BJ (cell line): ENCODE measurements around the gene DCP1B. TPM values are rescaled to one million over a fixed set of nuclear protein-coding genes. Genes with fewer than 3 reads are reported as not detected.

Experiments used
- CTCF ChIA-PET: fragments of 350-600 bp; formaldehyde crosslinking; extraction: SDS; loops from one replicate; lab custom pipeline; 2021; ENCODE audit warnings: antibody characterized with exemption, inconsistent platforms; lab: Yijun Ruan, JAX
- POLR2A ChIA-PET: fragments of 300-600 bp; sonication (Branson Sonifier 250); formaldehyde crosslinking; extraction: SDS; loops from one replicate; lab custom pipeline; 2021; ENCODE audit warnings: antibody characterized with exemption; lab: Charles Lee
- DNase-seq: peaks from one replicate; pipeline ENCODE4 v3.0.0-alpha.2; 2011; ENCODE audit warnings: low read depth
- H3K27me3 ChIP-seq: 2 replicates; pipeline ENCODE4 v1.6.0; 2011; ENCODE audit warnings: low read length; ENCODE audit not compliant: control insufficient read depth, insufficient read depth
- H3K36me3 ChIP-seq: 2 replicates; pipeline ENCODE4 v1.5.1; 2011; ENCODE audit warnings: low read length; ENCODE audit not compliant: control insufficient read depth, insufficient read depth
- H3K4me3 ChIP-seq: 2 replicates; pipeline ENCODE4 v1.5.1; 2011; ENCODE audit warnings: low read depth, mild to moderate bottlenecking, control low read depth, low read length
- CTCF ChIP-seq: IDR thresholded peaks from 2 replicates; pipeline ENCODE4 v1.5.1; 2011; ENCODE audit warnings: low read depth, mild to moderate bottlenecking, control low read depth, inconsistent platforms, low read length, moderate library complexity; ENCODE audit not compliant: insufficient read depth
- polyA plus RNA-seq: library from polyadenylated mRNA; depleted of rRNA; stranded (reverse); fragments of >200 nt; gene quantifications from 2 replicates; pipeline ENCODE4 v1.2.3, GENCODE V29; 2011

DCP1B gene
- polyA plus RNA-seq, 1 experiment: 29.1 TPM

DNA sequence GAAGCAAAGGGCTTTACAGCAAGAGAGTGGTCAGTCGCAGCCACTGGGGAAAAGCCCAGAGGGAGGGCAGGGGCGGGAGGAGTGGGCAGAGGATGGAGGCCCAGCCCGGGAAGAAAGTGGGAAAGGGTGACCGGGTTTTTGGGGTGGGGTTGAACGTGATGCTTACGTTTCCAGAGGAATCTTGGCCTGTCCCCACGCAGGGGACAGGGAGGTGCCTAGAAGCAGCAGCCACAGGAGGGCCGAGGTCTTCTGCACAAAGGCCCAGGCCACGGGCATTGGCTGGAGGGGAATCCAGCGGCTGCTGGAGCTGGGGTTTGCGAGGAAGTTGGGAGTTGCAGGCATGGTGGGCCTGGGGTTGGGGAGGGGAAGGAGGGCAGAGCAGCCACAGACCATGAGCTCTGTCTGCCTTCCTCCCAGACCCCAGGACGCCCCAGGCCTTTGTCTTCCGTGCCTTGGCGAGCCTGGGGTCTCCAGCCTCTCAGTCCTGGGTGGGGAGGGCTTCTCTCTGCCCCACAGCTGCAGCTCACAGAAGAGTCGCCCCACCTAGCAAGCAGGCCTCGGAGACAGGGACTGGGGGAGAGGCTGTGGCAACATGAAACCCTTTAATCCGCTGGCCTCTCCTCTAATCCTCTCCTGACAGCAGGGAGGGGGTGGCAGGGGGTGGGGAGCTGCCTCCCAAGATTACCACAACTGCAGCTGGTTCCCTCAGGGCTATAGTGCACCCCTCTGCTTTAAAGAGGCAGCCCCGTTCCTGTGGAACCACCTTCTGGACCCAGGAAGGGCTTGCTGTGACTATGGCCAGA, 86.0 kb downstream of the DCP1B start, which contains the start of gene CACNA2D4:
Gene CACNA2D4 (minus strand): TSS at position 572 of the 803 bp plus-strand sequence. CDS start 179 bp downstream, at position 393.
- no peak for TF ChIP-seq CTCF
- Histone ChIP-seq H3K4me3 (no peak within 1 kb of the TSS), H3K27me3 (peaks cover 11% of the 10 kb centered on the region), H3K36me3 (no peaks in the 10 kb centered on the region)
- POLR2A ChIA-PET: no interaction called here
- CTCF ChIA-PET: interaction anchor here (0.9 to 1.4 kb wide), 2 partner anchors 22 kb away, joined by 3 to 5 read pairs; no protein-coding TSS in a partner anchor
- no peak for DNase-seq

GRCh38 chr12:1917172-1918070, 86.8 kb downstream of the DCP1B start:
- no peak for DNase-seq
- TF ChIP-seq CTCF: no peak
- Histone ChIP-seq H3K36me3 (no peaks in the 10 kb centered on the region), H3K27me3 (peaks cover 11% of the 10 kb centered on the region), H3K4me3 (no peak overlapping the region)
- POLR2A ChIA-PET: no interaction called here
- CTCF ChIA-PET: interaction anchor here (0.9 kb wide), 1 partner anchor 23 kb away, joined by 3 read pairs; no protein-coding TSS in a partner anchor

DNA sequence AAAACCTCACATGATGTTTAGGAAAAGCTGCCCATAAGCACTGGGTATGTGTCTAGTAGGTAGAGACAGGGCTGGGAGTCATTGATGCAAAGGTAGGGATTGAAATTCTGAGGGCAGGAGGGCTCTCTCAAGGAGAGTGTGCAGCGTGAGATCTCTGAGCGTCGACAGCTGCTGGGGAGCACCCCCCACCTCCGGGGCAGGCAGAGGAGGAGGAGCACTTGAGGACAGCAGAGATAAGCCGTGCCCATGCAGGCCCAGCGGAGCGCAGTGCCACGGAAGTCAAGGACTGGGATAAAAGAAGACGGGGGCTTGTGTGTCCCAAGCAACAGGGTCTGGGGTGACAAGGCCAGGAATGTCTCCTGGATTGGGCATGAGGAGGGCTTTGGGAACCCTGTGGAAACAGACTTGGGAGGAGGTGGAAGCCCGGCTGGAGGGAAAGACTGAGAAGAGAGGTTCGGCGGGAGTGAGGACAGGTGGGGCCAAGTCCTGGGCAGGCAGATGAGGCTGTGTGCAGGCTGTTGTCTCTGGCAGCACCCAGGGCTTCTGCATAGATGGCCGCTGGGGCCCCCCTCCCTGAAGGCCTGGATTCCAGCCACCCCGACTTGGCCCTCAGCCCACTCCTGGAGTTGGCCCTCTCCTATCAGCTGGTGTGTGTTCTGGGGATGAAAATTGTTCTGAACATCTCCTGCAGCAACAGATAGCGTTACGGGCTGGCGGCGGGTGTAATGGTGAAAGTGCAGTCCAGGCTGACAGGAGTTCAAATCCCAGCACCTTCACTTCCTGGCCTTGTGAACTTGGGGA, 87.7 kb downstream of the DCP1B start:
- Histone ChIP-seq H3K36me3 (no peaks in the 10 kb centered on the region), H3K27me3 (peaks cover 11% of the 10 kb centered on the region), H3K4me3 (no peak overlapping the region)
- DNase-seq: no peak
- ChIA-PET POLR2A (no interaction called here), CTCF (interaction anchor here (1.6 kb wide), 1 partner anchor 24 kb away, joined by 4 read pairs; no protein-coding TSS in a partner anchor)
- no peak for TF ChIP-seq CTCF

DNA sequence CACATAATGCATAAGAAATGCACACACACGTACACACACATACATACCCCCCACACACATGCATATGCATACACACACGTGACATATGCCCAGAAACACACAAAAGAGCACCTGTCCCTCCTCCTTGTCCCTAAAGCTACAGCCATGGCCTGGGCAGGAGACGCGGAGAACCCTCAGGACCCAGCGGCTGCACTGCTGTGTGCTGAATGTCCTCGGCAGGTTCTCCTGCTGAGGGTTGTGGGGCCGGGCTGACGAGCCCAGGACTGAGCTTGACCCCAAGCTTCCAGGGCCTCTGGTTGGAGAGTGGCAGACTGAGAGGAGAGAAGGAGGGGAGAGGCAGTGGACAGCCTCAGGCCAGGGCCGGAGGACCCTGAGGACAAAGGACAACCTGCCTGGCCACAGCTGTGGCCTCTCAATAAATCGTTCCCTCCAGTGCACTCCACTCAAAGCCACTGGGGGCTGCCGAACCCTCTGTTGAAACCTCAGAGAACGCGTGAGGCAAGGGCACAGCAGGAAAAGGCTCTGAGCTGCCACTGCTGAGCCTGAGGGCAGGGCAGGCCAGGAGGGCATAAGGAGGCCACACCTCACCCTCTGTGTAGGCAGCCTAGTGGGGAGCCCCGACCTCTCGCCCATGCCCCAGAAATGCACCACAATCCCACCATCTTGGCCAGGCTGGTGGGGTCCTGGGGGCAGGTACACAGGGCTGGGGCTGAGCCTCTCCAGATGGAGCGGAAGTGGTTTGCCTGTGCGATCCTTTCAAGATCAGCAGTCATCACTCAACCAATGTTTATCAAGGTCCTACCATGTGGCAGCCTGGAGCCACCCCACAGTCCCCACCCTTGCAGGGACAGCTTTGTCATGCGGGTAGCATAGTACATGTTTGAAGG, 88.9 kb downstream of the DCP1B start:
- H3K4me3 ChIP-seq: no peak overlapping the region
- no peak for TF ChIP-seq CTCF
- ChIA-PET CTCF (interaction anchor here (0.7 to 1.6 kb wide), 4 partner anchors 9 to 1503 kb away, joined by 3 to 4 read pairs (median 3); no protein-coding TSS in a partner anchor), POLR2A (no interaction called here)
- no peaks in the 10 kb centered on the region for H3K36me3 ChIP-seq
- DNase-seq: no peak
- peaks cover 11% of the 10 kb centered on the region for H3K27me3 ChIP-seq
